Fibroblast of lung (primary cell): ENCODE measurements around the gene SNORC. TPM values are rescaled to one million over a fixed set of nuclear protein-coding genes. Genes with fewer than 3 reads are reported as not detected.

Experiments
- DNase-seq, 2 donors: peaks; one replicate each; pipeline versions ENCODE4 v3.0.0 to v3.0.0-alpha.2; 2010; ENCODE audit warnings: low read depth in 2 of 2
- H2AFZ ChIP-seq: 2 replicates; pipeline ENCODE4 v1.5.1; 2012; ENCODE audit warnings: low read length, control low read depth, inconsistent platforms
- H3K27ac ChIP-seq: 2 replicates; pipeline ENCODE4 v1.5.1; 2011; ENCODE audit warnings: low read length, control low read depth; ENCODE audit not compliant: insufficient read depth
- H3K27me3 ChIP-seq: 2 replicates; pipeline ENCODE4 v1.5.1; 2011; ENCODE audit warnings: mild to moderate bottlenecking, low read length; ENCODE audit not compliant: control insufficient read depth, insufficient read depth
- H3K36me3 ChIP-seq: 2 replicates; pipeline ENCODE4 v1.5.1; 2011; ENCODE audit warnings: low read length; ENCODE audit not compliant: control insufficient read depth, insufficient read depth
- H3K4me1 ChIP-seq: 2 replicates; pipeline ENCODE4 v1.5.1; 2011; ENCODE audit warnings: low read length; ENCODE audit not compliant: control insufficient read depth, insufficient read depth; ENCODE audit errors: extremely low read depth
- H3K4me2 ChIP-seq: 2 replicates; pipeline ENCODE4 v1.5.1; 2011; ENCODE audit warnings: low read length, control low read depth; ENCODE audit not compliant: insufficient read depth; ENCODE audit errors: extremely low read depth
- H3K4me3 ChIP-seq, 4 experiments: fragments of 200-600 bp in 1 of 4; sonication (generic) in 1 of 4; replicated peaks in 1 of 4; 2 replicates each; pipeline ENCODE4 v1.5.1; 2011 to 2016; ENCODE audit warnings: low read length in 4 of 4, low read depth in 3 of 4, mild to moderate bottlenecking in 3 of 4, control low read depth in 2 of 4, inconsistent platforms in 1 of 4, mixed read lengths in 1 of 4; ENCODE audit not compliant: insufficient read depth in 1 of 4; ENCODE audit errors: control extremely low read depth in 1 of 4
- H3K79me2 ChIP-seq: 2 replicates; pipeline ENCODE4 v1.5.1; 2012; ENCODE audit warnings: mild to moderate bottlenecking, low read length, inconsistent platforms; ENCODE audit not compliant: control insufficient read depth, insufficient read depth
- H3K9ac ChIP-seq: 2 replicates; pipeline ENCODE4 v1.5.1; 2011; ENCODE audit warnings: mild to moderate bottlenecking, low read length, control low read depth; ENCODE audit not compliant: insufficient read depth
- H3K9me3 ChIP-seq: 2 replicates; pipeline ENCODE4 v1.5.1; 2012; ENCODE audit warnings: low read depth, low read length; ENCODE audit not compliant: control insufficient read depth, insufficient read depth
- H4K20me1 ChIP-seq: 2 replicates; pipeline ENCODE4 v1.5.1; 2011; ENCODE audit warnings: low read length; ENCODE audit not compliant: control insufficient read depth, insufficient read depth; ENCODE audit errors: extremely low read depth
- CTCF ChIP-seq, 2 donors: IDR thresholded peaks in 1 of 2; conservative IDR thresholded peaks in 1 of 2; 1 replicate in 1 of 2; 2 replicates in 1 of 2; pipeline ENCODE4 v1.5.1; 2011 to 2012; ENCODE audit warnings: low read length in 2 of 2, control low read depth in 1 of 2, inconsistent platforms in 1 of 2, low read depth in 1 of 2, mild to moderate bottlenecking in 1 of 2
- EZH2 ChIP-seq: IDR thresholded peaks from 2 replicates; pipeline ENCODE4 v1.5.1; 2012; ENCODE audit warnings: low read length, control low read depth, mild to moderate bottlenecking; ENCODE audit errors: missing control alignments
- polyA plus RNA-seq, 2 donors: library from polyadenylated mRNA; depleted of rRNA in 1 of 2; stranded (reverse) in 1 of 2; unstranded in 1 of 2; fragments of >200 nt; gene quantifications; 2 replicates each; pipeline ENCODE4 v1.2.1, GENCODE V29; 2011 to 2012; ENCODE audit warnings: missing spikeins in 1 of 2
- total RNA-seq: library from RNA; depleted of rRNA; stranded (reverse); fragments of >200 nt; gene quantifications from 2 replicates; pipeline ENCODE4 v1.2.1, GENCODE V29; 2014

The SNORC gene
- total and polyA plus RNA-seq, 2 donors (not counting 1 experiment from before 2014, with no cell fraction given): 0.14 to 0.83 TPM

GRCh38 chr2:232882085-232882484 lies 12.0 kb downstream of the SNORC start:
- Histone ChIP-seq H3K4me1 (no peaks in the 10 kb centered on the region), H3K27ac (no peak overlapping the region), H3K9ac (no peak overlapping the region), H3K4me3 (no peak overlapping the region), H3K9me3 (no peaks in the 10 kb centered on the region), H3K27me3 (no peaks in the 10 kb centered on the region), H3K36me3 (no peaks in the 10 kb centered on the region), H3K79me2 (no peaks in the 10 kb centered on the region), H2AFZ (no peak overlapping the region), H3K4me2 (no peak overlapping the region), H4K20me1 (no peaks in the 10 kb centered on the region)
- DNase-seq: no peak
- TF ChIP-seq EZH2 (no peak), CTCF (conservative IDR thresholded peaks at IDR 0.05 in 1 of 2, IDR thresholded peaks at IDR 0.05 in 1 of 2; ENCODE audit: low read depth in 1 of 2, low read length in 2 of 2) (no peak)

GRCh38 chr2:232882505-232883115 lies 12.5 kb downstream of the SNORC start:
- Histone ChIP-seq H2AFZ (no peak overlapping the region), H3K9me3 (no peaks in the 10 kb centered on the region), H4K20me1 (no peaks in the 10 kb centered on the region), H3K79me2 (no peaks in the 10 kb centered on the region), H3K27ac (no peak overlapping the region), H3K4me3 (no peak overlapping the region), H3K4me2 (no peak overlapping the region), H3K27me3 (no peaks in the 10 kb centered on the region), H3K4me1 (no peaks in the 10 kb centered on the region), H3K9ac (no peak overlapping the region), H3K36me3 (no peaks in the 10 kb centered on the region)
- TF ChIP-seq CTCF (conservative IDR thresholded peaks at IDR 0.05 in 1 of 2, IDR thresholded peaks at IDR 0.05 in 1 of 2; ENCODE audit: low read depth in 1 of 2, low read length in 2 of 2): no peak
- no peak for TF ChIP-seq EZH2
- no peak for DNase-seq

- H3K4me3 ChIP-seq: no peak overlapping the region
- H3K27me3 ChIP-seq: no peaks in the 10 kb centered on the region
- DNase-seq: no peak
- H3K4me1 ChIP-seq: no peaks in the 10 kb centered on the region
- TF ChIP-seq CTCF (conservative IDR thresholded peaks at IDR 0.05 in 1 of 2, IDR thresholded peaks at IDR 0.05 in 1 of 2; ENCODE audit: low read depth in 1 of 2, low read length in 2 of 2): no peak
- TF ChIP-seq EZH2: no peak
- H3K27ac ChIP-seq: no peak overlapping the region
- no peak overlapping the region for H2AFZ ChIP-seq
- no peak overlapping the region for H3K9ac ChIP-seq
- H3K79me2 ChIP-seq: no peaks in the 10 kb centered on the region
- H3K36me3 ChIP-seq: no peaks in the 10 kb centered on the region
- H3K4me2 ChIP-seq: no peak overlapping the region
- no peaks in the 10 kb centered on the region for H4K20me1 ChIP-seq
- no peaks in the 10 kb centered on the region for H3K9me3 ChIP-seq
Measured at GRCh38 chr2:232883116-232883721, 13.2 kb downstream of the SNORC start.
